GM12892 (cell line): ENCODE data around the gene ADGRL3.

Experiments used
- DNase-seq: peaks from one replicate; pipeline ENCODE4 v3.0.0; 2011; ENCODE audit not compliant: insufficient read length
- FAIRE-seq: peaks from 2 replicates; lab custom pipeline; 2011; peaks lifted over from hg19 to GRCh38; lab: Jason Lieb, UNC
- POLR2A ChIP-seq: IDR thresholded peaks from 2 replicates; pipeline ENCODE4 v1.6.1; 2011; ENCODE audit warnings: low read depth, low read length, control low read depth
- POLR2AphosphoS5 ChIP-seq: IDR thresholded peaks from 2 replicates; pipeline ENCODE4 v1.6.1; 2011; ENCODE audit warnings: low read depth, low read length, control low read depth
- TAF1 ChIP-seq: IDR thresholded peaks from 2 replicates; pipeline ENCODE4 v1.6.1; 2011; ENCODE audit warnings: low read depth, mild to moderate bottlenecking, control low read depth, low read length, borderline replicate concordance

ADGRL3 gene

GRCh38 chr4:62030958-62031357 is 830.8 kb downstream of the ADGRL3 start:
- TF ChIP-seq TAF1, result no peak
- no peak for TF ChIP-seq POLR2A
- TF ChIP-seq POLR2AphosphoS5, result no peak
- DNase-seq (no peak), FAIRE-seq (no peak)

- FAIRE-seq (no peak), DNase-seq (no peak)
- TF ChIP-seq POLR2A (no peak), TAF1 (no peak), POLR2AphosphoS5 (no peak)
Measured at GRCh38 chr4:62037571-62037970, 837.4 kb downstream of the ADGRL3 start.

GRCh38 chr4:62051332-62051731 is 851.2 kb downstream of the ADGRL3 start:
- no peak for TF ChIP-seq TAF1
- TF ChIP-seq POLR2A, result no peak
- no peak for TF ChIP-seq POLR2AphosphoS5
- DNase-seq (no peak), FAIRE-seq (no peak)

- DNase-seq, result no peak
- TF ChIP-seq TAF1 (no peak), POLR2AphosphoS5 (no peak), POLR2A (no peak)
- no peak for FAIRE-seq
Measured at GRCh38 chr4:62053974-62054373, 853.8 kb downstream of the ADGRL3 start.

DNA sequence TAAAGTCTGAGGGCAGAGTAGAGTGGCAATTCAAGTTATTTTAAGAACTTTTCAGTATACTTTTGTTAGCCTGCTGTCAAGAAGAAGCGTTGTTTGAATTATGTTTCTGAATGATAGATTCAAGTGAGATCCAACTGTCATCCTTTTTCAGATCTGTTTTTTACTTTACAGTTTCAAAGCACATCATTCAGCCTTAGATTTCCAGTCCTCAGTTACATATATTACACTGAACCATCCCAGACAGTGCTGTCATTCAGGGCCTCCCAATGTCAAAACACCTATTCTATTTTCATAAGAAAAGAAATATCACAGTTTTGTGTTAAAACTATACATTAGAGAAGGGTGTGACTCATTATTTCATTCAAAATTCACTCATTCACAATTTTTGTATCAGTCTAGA is 856.9 kb downstream of the ADGRL3 start:
- FAIRE-seq (no peak), DNase-seq (no peak)
- TF ChIP-seq POLR2A (no peak), POLR2AphosphoS5 (no peak), TAF1 (no peak)

GRCh38 chr4:62058571-62058970 is 858.4 kb downstream of the ADGRL3 start:
- FAIRE-seq, result no peak
- TF ChIP-seq TAF1 (no peak), POLR2A (no peak), POLR2AphosphoS5 (no peak)
- DNase-seq, result no peak

- FAIRE-seq (no peak), DNase-seq (no peak)
Measured at GRCh38 chr4:62070291-62070852, 870.2 kb downstream of the ADGRL3 start.

DNA sequence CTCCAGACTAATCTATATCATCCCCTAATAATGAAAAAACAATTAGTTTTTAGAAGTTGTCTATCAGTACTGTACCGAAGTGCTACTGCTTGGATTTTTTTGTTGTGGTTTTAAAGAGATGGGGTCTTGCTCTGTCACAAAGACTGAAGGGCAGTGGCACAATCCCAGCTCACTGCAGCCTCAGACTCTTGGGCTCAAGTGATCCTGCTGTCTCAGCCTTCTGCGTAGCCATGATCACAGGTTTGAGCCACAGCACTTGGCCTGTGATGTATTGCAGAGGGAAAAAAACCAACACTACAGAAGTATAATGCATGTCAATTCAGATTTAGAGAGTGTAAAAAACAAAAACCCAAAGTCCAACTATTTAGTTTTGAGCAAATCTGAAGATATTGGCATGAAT is 875.0 kb downstream of the ADGRL3 start:
- no peak for FAIRE-seq
- TF ChIP-seq TAF1, result no peak
- TF ChIP-seq POLR2A, result no peak
- TF ChIP-seq POLR2AphosphoS5, result no peak
- DNase-seq, result no peak

More at GRCh38 chr4:62070291-62070852, 870.2 kb downstream of the ADGRL3 start:
- no peak for TF ChIP-seq POLR2AphosphoS5
- no peak for TF ChIP-seq TAF1
- no peak for TF ChIP-seq POLR2A

- no peak for TF ChIP-seq POLR2AphosphoS5
- no peak for TF ChIP-seq POLR2A
- no peak for TF ChIP-seq TAF1
- FAIRE-seq (no peak), DNase-seq (no peak)
Measured at GRCh38 chr4:62075521-62075920, 875.4 kb downstream of the ADGRL3 start.

- TF ChIP-seq POLR2A (no peak), POLR2AphosphoS5 (no peak)
- FAIRE-seq (no peak), DNase-seq (no peak)
Measured at GRCh38 chr4:62077406-62077805, 877.3 kb downstream of the ADGRL3 start.

DNA sequence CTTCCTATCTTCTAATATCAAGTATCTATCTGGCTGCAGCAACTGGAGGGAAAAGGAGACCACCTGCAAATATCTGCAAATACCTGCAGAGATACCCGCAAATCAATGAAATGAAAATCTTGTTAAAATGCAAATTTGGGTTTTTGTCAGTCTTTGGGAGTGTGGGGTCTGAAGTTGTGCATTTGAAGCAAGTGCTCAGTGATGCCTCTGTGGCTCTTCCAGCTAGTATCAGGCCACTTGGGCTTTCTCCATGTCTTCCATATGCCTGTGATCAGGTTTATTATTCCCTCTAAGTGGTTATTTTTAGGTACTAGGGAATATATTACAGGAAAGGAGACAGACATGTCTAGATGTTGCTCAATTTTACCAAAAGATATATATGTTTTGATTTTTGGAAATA is 880.3 kb downstream of the ADGRL3 start:
- no peak for DNase-seq
- no peak for FAIRE-seq
- TF ChIP-seq POLR2AphosphoS5 (no peak), POLR2A (no peak), TAF1 (no peak)

DNA sequence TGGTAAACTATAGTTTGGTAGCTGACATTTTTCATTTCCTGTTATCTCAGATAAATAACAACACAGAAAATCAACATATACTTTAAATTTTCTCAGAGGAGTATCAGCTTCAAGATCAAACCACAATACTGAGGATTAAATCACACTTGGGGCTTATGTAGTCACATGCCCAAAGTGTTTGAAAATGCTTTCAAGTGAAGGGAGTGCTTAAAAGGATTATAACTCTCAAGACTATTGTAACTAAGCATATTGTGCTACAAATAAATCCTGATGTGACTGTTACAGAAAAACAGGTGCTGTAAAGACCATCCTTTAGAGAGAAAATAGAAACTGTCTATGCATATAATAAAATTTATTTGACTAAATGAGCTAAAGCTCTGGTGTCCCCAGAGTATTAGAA is 887.6 kb downstream of the ADGRL3 start:
- TF ChIP-seq POLR2AphosphoS5, result no peak
- no peak for TF ChIP-seq TAF1
- TF ChIP-seq POLR2A, result no peak
- FAIRE-seq, result no peak
- no peak for DNase-seq

DNA sequence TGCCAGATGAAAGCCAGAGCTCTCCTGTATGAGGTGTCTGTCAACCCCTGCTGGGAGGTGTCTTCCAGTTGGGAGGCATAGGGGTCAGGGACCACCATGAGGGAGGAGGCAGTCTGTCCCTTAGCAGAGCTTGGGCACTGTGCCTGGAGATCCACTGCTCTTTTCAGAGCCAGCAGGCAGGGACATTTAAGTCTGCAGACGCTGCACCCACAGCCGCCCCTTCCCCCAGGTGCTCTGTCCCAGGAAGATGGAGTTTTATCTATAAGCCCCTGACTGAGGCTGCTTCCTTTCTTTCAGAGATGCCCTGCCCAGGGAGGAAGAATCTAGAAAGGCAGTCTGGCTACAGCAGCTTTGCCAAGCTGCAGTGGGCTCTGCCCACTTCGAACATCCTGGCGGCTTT is 893.6 kb downstream of the ADGRL3 start:
- TF ChIP-seq POLR2AphosphoS5, result no peak
- TF ChIP-seq TAF1, result no peak
- no peak for TF ChIP-seq POLR2A
- DNase-seq (no peak), FAIRE-seq (no peak)
